ENCODE data around the gene MAP3K7CL.

The MAP3K7CL gene

GRCh38 chr21:29102791-29103257 is 27.6 kb upstream of the MAP3K7CL start:
- Histone ChIP-seq H3K4me3 (ENCODE audit: low read depth in 1 of 5, low read length in 5 of 5) (no peak overlapping the region), H3K9me3 (ENCODE audit: control insufficient read depth in 5 of 5, low read length in 5 of 5) (no peaks in the 10 kb centered on the region), H3K4me1 (ENCODE audit: control insufficient read depth in 5 of 5, insufficient read depth in 5 of 5, low read length in 5 of 5) (no peaks in the 10 kb centered on the region), H3K36me3 (ENCODE audit: control insufficient read depth in 5 of 5, insufficient read depth in 5 of 5, low read length in 5 of 5) (no peaks in the 10 kb centered on the region), H3K27me3 (ENCODE audit: control insufficient read depth in 5 of 5, insufficient read depth in 4 of 5, low read length in 5 of 5) (no peaks in the 10 kb centered on the region), H3K9ac (ENCODE audit: low read length in 5 of 5) (no peak overlapping the region), H3K27ac (ENCODE audit: low read depth, low read length) (no peak overlapping the region)

- Histone ChIP-seq H3K9me3 (ENCODE audit: control insufficient read depth in 5 of 5, low read length in 5 of 5) (no peaks in the 10 kb centered on the region), H3K9ac (ENCODE audit: low read length in 5 of 5) (no peak overlapping the region), H3K36me3 (ENCODE audit: control insufficient read depth in 5 of 5, insufficient read depth in 5 of 5, low read length in 5 of 5) (no peaks in the 10 kb centered on the region), H3K27me3 (ENCODE audit: control insufficient read depth in 5 of 5, insufficient read depth in 4 of 5, low read length in 5 of 5) (no peaks in the 10 kb centered on the region), H3K4me1 (ENCODE audit: control insufficient read depth in 5 of 5, insufficient read depth in 5 of 5, low read length in 5 of 5) (no peaks in the 10 kb centered on the region), H3K27ac (ENCODE audit: low read depth, low read length) (no peak overlapping the region), H3K4me3 (ENCODE audit: low read depth in 1 of 5, low read length in 5 of 5) (no peak overlapping the region)
Observed at GRCh38 chr21:29104239-29104708, 26.2 kb upstream of the MAP3K7CL start.

- no peak overlapping the region for H3K4me3 ChIP-seq (ENCODE audit: low read depth in 1 of 5, low read length in 5 of 5)
- no peaks in the 10 kb centered on the region for H3K4me1 ChIP-seq (ENCODE audit: control insufficient read depth in 5 of 5, insufficient read depth in 5 of 5, low read length in 5 of 5)
- H3K27me3 ChIP-seq (ENCODE audit: control insufficient read depth in 5 of 5, insufficient read depth in 4 of 5, low read length in 5 of 5): no peaks in the 10 kb centered on the region
- no peaks in the 10 kb centered on the region for H3K9me3 ChIP-seq (ENCODE audit: control insufficient read depth in 5 of 5, low read length in 5 of 5)
- H3K9ac ChIP-seq (ENCODE audit: low read length in 5 of 5): no peak overlapping the region
- no peak overlapping the region for H3K27ac ChIP-seq (ENCODE audit: low read depth, low read length)
- H3K36me3 ChIP-seq (ENCODE audit: control insufficient read depth in 5 of 5, insufficient read depth in 5 of 5, low read length in 5 of 5): no peaks in the 10 kb centered on the region
Observed at GRCh38 chr21:29105218-29105617, 25.2 kb upstream of the MAP3K7CL start.

- Histone ChIP-seq H3K9me3 (ENCODE audit: control insufficient read depth in 5 of 5, low read length in 5 of 5) (no peaks in the 10 kb centered on the region), H3K9ac (ENCODE audit: low read length in 5 of 5) (no peak overlapping the region), H3K4me3 (ENCODE audit: low read depth in 1 of 5, low read length in 5 of 5) (no peak overlapping the region), H3K36me3 (ENCODE audit: control insufficient read depth in 5 of 5, insufficient read depth in 5 of 5, low read length in 5 of 5) (no peaks in the 10 kb centered on the region), H3K4me1 (ENCODE audit: control insufficient read depth in 5 of 5, insufficient read depth in 5 of 5, low read length in 5 of 5) (no peaks in the 10 kb centered on the region), H3K27me3 (ENCODE audit: control insufficient read depth in 5 of 5, insufficient read depth in 4 of 5, low read length in 5 of 5) (no peaks in the 10 kb centered on the region), H3K27ac (ENCODE audit: low read depth, low read length) (no peak overlapping the region)
Observed at GRCh38 chr21:29114765-29115500, 15.5 kb upstream of the MAP3K7CL start.

- no peaks in the 10 kb centered on the region for H3K4me1 ChIP-seq (ENCODE audit: control insufficient read depth in 5 of 5, insufficient read depth in 5 of 5, low read length in 5 of 5)
- H3K36me3 ChIP-seq (ENCODE audit: control insufficient read depth in 5 of 5, insufficient read depth in 5 of 5, low read length in 5 of 5): no peaks in the 10 kb centered on the region
- H3K9me3 ChIP-seq (ENCODE audit: control insufficient read depth in 5 of 5, low read length in 5 of 5): no peaks in the 10 kb centered on the region
- no peak overlapping the region for H3K4me3 ChIP-seq (ENCODE audit: low read depth in 1 of 5, low read length in 5 of 5)
- no peak overlapping the region for H3K27ac ChIP-seq (ENCODE audit: low read depth, low read length)
- H3K9ac ChIP-seq (ENCODE audit: low read length in 5 of 5): no peak overlapping the region
- no peaks in the 10 kb centered on the region for H3K27me3 ChIP-seq (ENCODE audit: control insufficient read depth in 5 of 5, insufficient read depth in 4 of 5, low read length in 5 of 5)
Observed at GRCh38 chr21:29115899-29116298, 14.5 kb upstream of the MAP3K7CL start.

GRCh38 chr21:29117372-29117955 is 13.0 kb upstream of the MAP3K7CL start:
- no peaks in the 10 kb centered on the region for H3K9me3 ChIP-seq (ENCODE audit: control insufficient read depth in 5 of 5, low read length in 5 of 5)
- H3K4me3 ChIP-seq (ENCODE audit: low read depth in 1 of 5, low read length in 5 of 5): no peak overlapping the region
- no peaks in the 10 kb centered on the region for H3K27me3 ChIP-seq (ENCODE audit: control insufficient read depth in 5 of 5, insufficient read depth in 4 of 5, low read length in 5 of 5)
- H3K27ac ChIP-seq (ENCODE audit: low read depth, low read length): no peak overlapping the region
- H3K9ac ChIP-seq (ENCODE audit: low read length in 5 of 5): no peak overlapping the region
- H3K36me3 ChIP-seq (ENCODE audit: control insufficient read depth in 5 of 5, insufficient read depth in 5 of 5, low read length in 5 of 5): no peaks in the 10 kb centered on the region
- H3K4me1 ChIP-seq (ENCODE audit: control insufficient read depth in 5 of 5, insufficient read depth in 5 of 5, low read length in 5 of 5): no peaks in the 10 kb centered on the region

- no peak overlapping the region for H3K9ac ChIP-seq (ENCODE audit: low read length in 5 of 5)
- no peak overlapping the region for H3K4me3 ChIP-seq (ENCODE audit: low read depth in 1 of 5, low read length in 5 of 5)
- H3K27me3 ChIP-seq (ENCODE audit: control insufficient read depth in 5 of 5, insufficient read depth in 4 of 5, low read length in 5 of 5): no peaks in the 10 kb centered on the region
- H3K9me3 ChIP-seq (ENCODE audit: control insufficient read depth in 5 of 5, low read length in 5 of 5): no peaks in the 10 kb centered on the region
- H3K4me1 ChIP-seq (ENCODE audit: control insufficient read depth in 5 of 5, insufficient read depth in 5 of 5, low read length in 5 of 5): no peaks in the 10 kb centered on the region
- no peaks in the 10 kb centered on the region for H3K36me3 ChIP-seq (ENCODE audit: control insufficient read depth in 5 of 5, insufficient read depth in 5 of 5, low read length in 5 of 5)
- H3K27ac ChIP-seq (ENCODE audit: low read depth, low read length): no peak overlapping the region
Observed at GRCh38 chr21:29121759-29122158, 8.7 kb upstream of the MAP3K7CL start.

- Histone ChIP-seq H3K27me3 (ENCODE audit: control insufficient read depth in 5 of 5, insufficient read depth in 4 of 5, low read length in 5 of 5) (no peaks in the 10 kb centered on the region), H3K9ac (ENCODE audit: low read length in 5 of 5) (no peak overlapping the region), H3K9me3 (ENCODE audit: control insufficient read depth in 5 of 5, low read length in 5 of 5) (peaks cover 0 to 4% (median 0%) of the 10 kb centered on the region in 5 donors), H3K4me1 (ENCODE audit: control insufficient read depth in 5 of 5, insufficient read depth in 5 of 5, low read length in 5 of 5) (no peaks in the 10 kb centered on the region), H3K36me3 (ENCODE audit: control insufficient read depth in 5 of 5, insufficient read depth in 5 of 5, low read length in 5 of 5) (no peaks in the 10 kb centered on the region), H3K27ac (ENCODE audit: low read depth, low read length) (no peak overlapping the region), H3K4me3 (ENCODE audit: low read depth in 1 of 5, low read length in 5 of 5) (no peak overlapping the region)
Observed at GRCh38 chr21:29124645-29125044, 5.8 kb upstream of the MAP3K7CL start.

- H3K4me1 ChIP-seq (ENCODE audit: control insufficient read depth in 5 of 5, insufficient read depth in 5 of 5, low read length in 5 of 5): no peaks in the 10 kb centered on the region
- H3K9me3 ChIP-seq (ENCODE audit: control insufficient read depth in 5 of 5, low read length in 5 of 5): peaks cover 0 to 5% (median 0%) of the 10 kb centered on the region in 5 donors
- H3K27me3 ChIP-seq (ENCODE audit: control insufficient read depth in 5 of 5, insufficient read depth in 4 of 5, low read length in 5 of 5): no peaks in the 10 kb centered on the region
- no peaks in the 10 kb centered on the region for H3K36me3 ChIP-seq (ENCODE audit: control insufficient read depth in 5 of 5, insufficient read depth in 5 of 5, low read length in 5 of 5)
- no peak overlapping the region for H3K27ac ChIP-seq (ENCODE audit: low read depth, low read length)
- no peak overlapping the region for H3K4me3 ChIP-seq (ENCODE audit: low read depth in 1 of 5, low read length in 5 of 5)
- no peak overlapping the region for H3K9ac ChIP-seq (ENCODE audit: low read length in 5 of 5)
Observed at GRCh38 chr21:29125191-29125590, 5.3 kb upstream of the MAP3K7CL start.

GRCh38 chr21:29125979-29126378 is 4.5 kb upstream of the MAP3K7CL start:
- Histone ChIP-seq H3K27me3 (ENCODE audit: control insufficient read depth in 5 of 5, insufficient read depth in 4 of 5, low read length in 5 of 5) (no peaks in the 10 kb centered on the region), H3K36me3 (ENCODE audit: control insufficient read depth in 5 of 5, insufficient read depth in 5 of 5, low read length in 5 of 5) (no peaks in the 10 kb centered on the region), H3K4me1 (ENCODE audit: control insufficient read depth in 5 of 5, insufficient read depth in 5 of 5, low read length in 5 of 5) (peaks cover 0 to 6% (median 6%) of the 10 kb centered on the region in 5 donors), H3K9me3 (ENCODE audit: control insufficient read depth in 5 of 5, low read length in 5 of 5) (peaks cover 0 to 5% (median 0%) of the 10 kb centered on the region in 5 donors), H3K27ac (ENCODE audit: low read depth, low read length) (no peak overlapping the region), H3K4me3 (ENCODE audit: low read depth in 1 of 5, low read length in 5 of 5) (no peak overlapping the region), H3K9ac (ENCODE audit: low read length in 5 of 5) (no peak overlapping the region)
